MM.1S (cell line): Measurements from ENCODE around the gene CARD11.

ENCODE experiments used
- DNase-seq: peaks from one replicate; pipeline ENCODE4 v3.0.0-alpha.2; 2015
- H2AFZ ChIP-seq: fragments of 300-600 bp; sonication (generic); 2 replicates; pipeline ENCODE4 v1.6.0; 2016; ENCODE audit warnings: antibody characterized with exemption, low read length
- H3F3A ChIP-seq: fragments of 300-600 bp; sonication (generic); 2 replicates; pipeline ENCODE4 v1.6.1; 2016; ENCODE audit warnings: mild to moderate bottlenecking, antibody characterized with exemption, low read length, moderate library complexity, mixed read lengths; ENCODE audit not compliant: insufficient read depth
- H3K27ac ChIP-seq: fragments of 300-600 bp; sonication (generic); 2 replicates; pipeline ENCODE4 v1.5.1; 2016; ENCODE audit warnings: mild to moderate bottlenecking, low read length
- H3K27me3 ChIP-seq: fragments of 300-600 bp; sonication (generic); replicated peaks from 2 replicates; pipeline ENCODE4 v1.6.0; 2016; ENCODE audit warnings: low read length; ENCODE audit not compliant: insufficient read depth
- H3K36me3 ChIP-seq: fragments of 300-600 bp; sonication (generic); replicated peaks from 2 replicates; pipeline ENCODE4 v1.6.1; 2016; ENCODE audit warnings: mild to moderate bottlenecking, low read length, mixed read lengths; ENCODE audit not compliant: insufficient read depth
- H3K4me1 ChIP-seq: fragments of 300-600 bp; sonication (generic); 2 replicates; pipeline ENCODE4 v1.6.1; 2016; ENCODE audit warnings: low read length, mixed read lengths
- H3K4me2 ChIP-seq: fragments of 300-600 bp; sonication (generic); 2 replicates; pipeline ENCODE4 v1.6.0; 2016; ENCODE audit warnings: low read depth, low read length
- H3K4me3 ChIP-seq: fragments of 300-600 bp; sonication (generic); 2 replicates; pipeline ENCODE4 v1.5.1; 2016; ENCODE audit warnings: low read length, mixed read lengths
- H3K79me2 ChIP-seq: fragments of 300-600 bp; sonication (generic); 2 replicates; pipeline ENCODE4 v1.6.1; 2016; ENCODE audit warnings: mixed run types, low read length, mixed read lengths
- H3K9ac ChIP-seq: fragments of 300-600 bp; sonication (generic); 2 replicates; pipeline ENCODE4 v1.6.1; 2016; ENCODE audit warnings: low read length, mixed read lengths
- H3K9me2 ChIP-seq: fragments of 300-600 bp; sonication (generic); replicated peaks from 2 replicates; pipeline ENCODE4 v1.6.1; 2016; ENCODE audit warnings: mild to moderate bottlenecking, low read length, mixed read lengths; ENCODE audit not compliant: insufficient read depth
- H3K9me3 ChIP-seq: fragments of 300-600 bp; sonication (generic); replicated peaks from 2 replicates; pipeline ENCODE4 v1.6.1; 2016; ENCODE audit warnings: mild to moderate bottlenecking, low read length, mixed read lengths; ENCODE audit not compliant: insufficient read depth
- H4K20me1 ChIP-seq: fragments of 300-600 bp; sonication (generic); 2 replicates; pipeline ENCODE4 v1.6.1; 2016; ENCODE audit warnings: mild to moderate bottlenecking, low read length, moderate library complexity, mixed read lengths; ENCODE audit not compliant: insufficient read depth
- CTCF ChIP-seq: fragments of 300-600 bp; sonication (generic); IDR thresholded peaks from 2 replicates; pipeline ENCODE4 v1.5.1; 2016; ENCODE audit warnings: antibody characterized with exemption, low read length, mixed read lengths
- EZH2 ChIP-seq: fragments of 300-600 bp; sonication (generic); optimal IDR thresholded peaks from 2 replicates; pipeline ENCODE3; 2017; ENCODE audit warnings: low read depth, mild to moderate bottlenecking, antibody characterized with exemption, low read length, mixed read lengths
- EZH2phosphoT487 ChIP-seq: fragments of 300-600 bp; sonication (generic); IDR thresholded peaks from 2 replicates; pipeline ENCODE4 v1.6.1; 2018; ENCODE audit warnings: antibody characterized with exemption, low read length

CARD11 gene

GRCh38 chr7:3074459-3074821, 30.8 kb upstream of the CARD11 start:
- Histone ChIP-seq H3K9me2 (no peaks in the 10 kb centered on the region), H3K36me3 (no peaks in the 10 kb centered on the region), H3K4me2 (no peak overlapping the region), H3K4me3 (no peak overlapping the region), H3K4me1 (no peaks in the 10 kb centered on the region), H3K79me2 (no peaks in the 10 kb centered on the region), H4K20me1 (no peaks in the 10 kb centered on the region), H3K27me3 (no peaks in the 10 kb centered on the region), H3K9ac (no peak overlapping the region), H3K27ac (no peak overlapping the region), H3F3A (no peaks in the 10 kb centered on the region), H2AFZ (no peak overlapping the region), H3K9me3 (no peaks in the 10 kb centered on the region)
- DNase-seq = no peak
- no peak for TF ChIP-seq CTCF

GRCh38 chr7:3073763-3074458, 30.2 kb upstream of the CARD11 start:
- H3K27me3 ChIP-seq = no peaks in the 10 kb centered on the region
- H2AFZ ChIP-seq = no peak overlapping the region
- no peak for DNase-seq
- H3K9me2 ChIP-seq = no peaks in the 10 kb centered on the region
- no peaks in the 10 kb centered on the region for H3K4me1 ChIP-seq
- no peak overlapping the region for H3K27ac ChIP-seq
- no peaks in the 10 kb centered on the region for H4K20me1 ChIP-seq
- no peaks in the 10 kb centered on the region for H3K36me3 ChIP-seq
- H3K4me3 ChIP-seq = no peak overlapping the region
- no peaks in the 10 kb centered on the region for H3K79me2 ChIP-seq
- no peak for TF ChIP-seq EZH2
- TF ChIP-seq EZH2phosphoT487 = no peak
- TF ChIP-seq CTCF = no peak
- H3K4me2 ChIP-seq = no peak overlapping the region
- no peaks in the 10 kb centered on the region for H3F3A ChIP-seq
- no peak overlapping the region for H3K9ac ChIP-seq
- no peaks in the 10 kb centered on the region for H3K9me3 ChIP-seq

DNA sequence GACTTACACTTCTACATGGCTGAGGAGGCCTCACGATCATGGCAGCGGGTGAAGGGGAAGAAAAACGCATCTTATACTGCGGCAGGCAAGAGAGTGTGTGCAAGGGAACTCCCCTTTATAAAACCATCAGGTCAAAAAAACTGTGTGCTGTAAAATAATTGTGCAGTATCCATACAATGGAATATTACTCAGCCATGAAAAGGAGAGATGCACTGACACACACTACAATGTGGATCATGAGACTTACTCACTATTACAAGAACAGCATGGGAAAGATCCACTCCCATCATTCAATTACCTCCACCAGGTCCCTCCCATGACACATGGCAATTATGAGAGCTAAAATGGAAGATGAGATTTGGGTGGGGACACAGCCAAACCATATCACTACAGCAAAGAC, 27.2 kb upstream of the CARD11 start:
- H4K20me1 ChIP-seq = no peaks in the 10 kb centered on the region
- TF ChIP-seq EZH2 (no peak), CTCF (no peak)
- H3F3A ChIP-seq = no peaks in the 10 kb centered on the region
- no peak overlapping the region for H2AFZ ChIP-seq
- H3K9me2 ChIP-seq = no peaks in the 10 kb centered on the region
- no peaks in the 10 kb centered on the region for H3K9me3 ChIP-seq
- H3K27me3 ChIP-seq = no peaks in the 10 kb centered on the region
- H3K36me3 ChIP-seq = no peaks in the 10 kb centered on the region
- no peak for DNase-seq
- no peak overlapping the region for H3K27ac ChIP-seq
- H3K79me2 ChIP-seq = no peaks in the 10 kb centered on the region
- no peaks in the 10 kb centered on the region for H3K4me1 ChIP-seq
- no peak overlapping the region for H3K9ac ChIP-seq
- H3K4me2 ChIP-seq = no peak overlapping the region
- no peak overlapping the region for H3K4me3 ChIP-seq
